ENCODE results near the gene CDKL4.
"Not testable (repeated sequence)": the region's sequence is repeated elsewhere in the genome, so short reads cannot be mapped to it uniquely, and the experiment has no call there.

CDKL4 gene

GRCh38 chr2:39225567-39225966, 18.2 kb downstream of the CDKL4 start:
- Mint-ChIP-seq H3K4me3 (no peak overlapping the region), H3K4me1 (peaks cover 21% of the 10 kb centered on the region), H3K27ac (ENCODE audit: low read depth) (no peak overlapping the region), H3K9me3 (no peaks in the 10 kb centered on the region), H3K27me3 (no peaks in the 10 kb centered on the region), H3K36me3 (ENCODE audit: insufficient read depth) (peaks cover 2% of the 10 kb centered on the region)
- DNase-seq (ENCODE audit: low spot score in 2 of 2) (no peak), ATAC-seq (replicated peaks; ENCODE audit: extremely low read depth, poor library complexity, severe bottlenecking) (no peak)

- no peak for DNase-seq (ENCODE audit: low spot score in 2 of 2)
- no peaks in the 10 kb centered on the region for H3K27me3 Mint-ChIP-seq
- H3K36me3 Mint-ChIP-seq (ENCODE audit: insufficient read depth): peaks cover 2% of the 10 kb centered on the region
- no peak overlapping the region for H3K4me3 Mint-ChIP-seq
- no peaks in the 10 kb centered on the region for H3K9me3 Mint-ChIP-seq
- ATAC-seq (replicated peaks; ENCODE audit: extremely low read depth, poor library complexity, severe bottlenecking): no peak
- H3K27ac Mint-ChIP-seq (ENCODE audit: low read depth): no peak overlapping the region
- peaks cover 22% of the 10 kb centered on the region for H3K4me1 Mint-ChIP-seq
Observed at GRCh38 chr2:39223909-39224308, 19.9 kb downstream of the CDKL4 start.

GRCh38 chr2:39221459-39221858, 22.3 kb downstream of the CDKL4 start:
- peaks cover 6% of the 10 kb centered on the region for H3K36me3 Mint-ChIP-seq (ENCODE audit: insufficient read depth)
- ATAC-seq (replicated peaks; ENCODE audit: extremely low read depth, poor library complexity, severe bottlenecking) (no peak), DNase-seq (ENCODE audit: low spot score in 2 of 2) (no peak)
- H3K4me1 Mint-ChIP-seq: peaks cover 27% of the 10 kb centered on the region
- H3K27me3 Mint-ChIP-seq: no peaks in the 10 kb centered on the region
- H3K4me3 Mint-ChIP-seq: no peak overlapping the region
- H3K9me3 Mint-ChIP-seq: no peaks in the 10 kb centered on the region
- H3K27ac Mint-ChIP-seq (ENCODE audit: low read depth): no peak overlapping the region

- no peak overlapping the region for H3K4me3 Mint-ChIP-seq
- H3K36me3 Mint-ChIP-seq (ENCODE audit: insufficient read depth): peaks cover 6% of the 10 kb centered on the region
- peaks cover 38% of the 10 kb centered on the region for H3K4me1 Mint-ChIP-seq
- H3K27ac Mint-ChIP-seq (ENCODE audit: low read depth): no peak overlapping the region
- DNase-seq (ENCODE audit: low spot score in 2 of 2) (no peak), ATAC-seq (replicated peaks; ENCODE audit: extremely low read depth, poor library complexity, severe bottlenecking) (no peak)
- H3K27me3 Mint-ChIP-seq: no peaks in the 10 kb centered on the region
- H3K9me3 Mint-ChIP-seq: no peaks in the 10 kb centered on the region
Observed at GRCh38 chr2:39220136-39220535, 23.6 kb downstream of the CDKL4 start.

- Mint-ChIP-seq H3K36me3 (ENCODE audit: insufficient read depth) (peaks cover 6% of the 10 kb centered on the region), H3K27ac (ENCODE audit: low read depth) (peak overlapping the region; percentile 50), H3K4me3 (no peak overlapping the region), H3K27me3 (no peaks in the 10 kb centered on the region), H3K9me3 (no peaks in the 10 kb centered on the region), H3K4me1 (peaks cover 44% of the 10 kb centered on the region)
- DNase-seq (ENCODE audit: low spot score in 2 of 2) (no peak), ATAC-seq (replicated peaks; ENCODE audit: extremely low read depth, poor library complexity, severe bottlenecking) (no peak)
Observed at GRCh38 chr2:39218391-39218790, 25.4 kb downstream of the CDKL4 start.

- no peaks in the 10 kb centered on the region for H3K9me3 Mint-ChIP-seq
- peaks cover 6% of the 10 kb centered on the region for H3K36me3 Mint-ChIP-seq (ENCODE audit: insufficient read depth)
- peaks cover 44% of the 10 kb centered on the region for H3K4me1 Mint-ChIP-seq
- ATAC-seq (replicated peaks; ENCODE audit: extremely low read depth, poor library complexity, severe bottlenecking) (peak; percentile 57), DNase-seq (ENCODE audit: low spot score in 2 of 2) (no peak)
- peak overlapping the region; percentile 50 for H3K27ac Mint-ChIP-seq (ENCODE audit: low read depth)
- H3K4me3 Mint-ChIP-seq: peak overlapping the region; percentile 40
- H3K27me3 Mint-ChIP-seq: no peaks in the 10 kb centered on the region
Observed at GRCh38 chr2:39217192-39217550, 26.6 kb downstream of the CDKL4 start.

GRCh38 chr2:39216346-39217191, 27.2 kb downstream of the CDKL4 start:
- H3K9me3 Mint-ChIP-seq: no peaks in the 10 kb centered on the region
- peaks cover 6% of the 10 kb centered on the region for H3K36me3 Mint-ChIP-seq (ENCODE audit: insufficient read depth)
- ATAC-seq (replicated peaks; ENCODE audit: extremely low read depth, poor library complexity, severe bottlenecking) (peak; percentile 96), DNase-seq (ENCODE audit: low spot score in 2 of 2) (peak; percentile 30 to 71)
- H3K27ac Mint-ChIP-seq (ENCODE audit: low read depth): peak overlapping the region; percentile 50
- H3K4me3 Mint-ChIP-seq: peak overlapping the region; percentile 40
- H3K27me3 Mint-ChIP-seq: no peaks in the 10 kb centered on the region
- peaks cover 44% of the 10 kb centered on the region for H3K4me1 Mint-ChIP-seq

- Mint-ChIP-seq H3K4me1 (peaks cover 44% of the 10 kb centered on the region), H3K36me3 (ENCODE audit: insufficient read depth) (peaks cover 6% of the 10 kb centered on the region)
- no peak for ATAC-seq (replicated peaks; ENCODE audit: extremely low read depth, poor library complexity, severe bottlenecking)
Observed at GRCh38 chr2:39215545-39215944, 28.2 kb downstream of the CDKL4 start.

GRCh38 chr2:39213015-39213414, 30.8 kb downstream of the CDKL4 start:
- Mint-ChIP-seq H3K27me3 (no peaks in the 10 kb centered on the region), H3K27ac (ENCODE audit: low read depth) (peak overlapping the region; percentile 39), H3K4me3 (no peak overlapping the region)

More at GRCh38 chr2:39215545-39215944, 28.2 kb downstream of the CDKL4 start:
- no peak for DNase-seq (ENCODE audit: low spot score in 2 of 2)
- Mint-ChIP-seq H3K9me3 (no peaks in the 10 kb centered on the region), H3K27ac (ENCODE audit: low read depth) (peak overlapping the region; percentile 50), H3K4me3 (no peak overlapping the region), H3K27me3 (no peaks in the 10 kb centered on the region)

GRCh38 chr2:39210846-39211245, 32.9 kb downstream of the CDKL4 start:
- DNase-seq (ENCODE audit: low spot score in 2 of 2): no peak
- Mint-ChIP-seq H3K27ac (ENCODE audit: low read depth) (no peak overlapping the region), H3K4me1 (peaks cover 11% of the 10 kb centered on the region), H3K27me3 (no peaks in the 10 kb centered on the region), H3K36me3 (ENCODE audit: insufficient read depth) (no peaks in the 10 kb centered on the region), H3K4me3 (no peak overlapping the region), H3K9me3 (no peaks in the 10 kb centered on the region)
- no peak for ATAC-seq (replicated peaks; ENCODE audit: extremely low read depth, poor library complexity, severe bottlenecking)

More at GRCh38 chr2:39213015-39213414, 30.8 kb downstream of the CDKL4 start:
- no peak for ATAC-seq (replicated peaks; ENCODE audit: extremely low read depth, poor library complexity, severe bottlenecking)
- H3K36me3 Mint-ChIP-seq (ENCODE audit: insufficient read depth): peaks cover 6% of the 10 kb centered on the region
- DNase-seq (ENCODE audit: low spot score in 2 of 2): no peak
- H3K4me1 Mint-ChIP-seq: peaks cover 33% of the 10 kb centered on the region
- H3K9me3 Mint-ChIP-seq: no peaks in the 10 kb centered on the region

GRCh38 chr2:39203382-39203781, 40.4 kb downstream of the CDKL4 start:
- H3K9me3 Mint-ChIP-seq: peaks cover 12% of the 10 kb centered on the region
- ATAC-seq (replicated peaks; ENCODE audit: extremely low read depth, poor library complexity, severe bottlenecking): no peak
- H3K27me3 Mint-ChIP-seq: no peaks in the 10 kb centered on the region
- H3K27ac Mint-ChIP-seq (ENCODE audit: low read depth): no peak overlapping the region
- DNase-seq (ENCODE audit: low spot score in 2 of 2): no peak
- H3K4me3 Mint-ChIP-seq: no peak overlapping the region
- H3K4me1 Mint-ChIP-seq: peaks cover 10% of the 10 kb centered on the region
- no peaks in the 10 kb centered on the region for H3K36me3 Mint-ChIP-seq (ENCODE audit: insufficient read depth)

- Mint-ChIP-seq H3K36me3 (ENCODE audit: insufficient read depth) (no peaks in the 10 kb centered on the region), H3K27me3 (no peaks in the 10 kb centered on the region), H3K4me1 (peaks cover 10% of the 10 kb centered on the region), H3K27ac (ENCODE audit: low read depth) (no peak overlapping the region), H3K9me3 (peaks cover 12% of the 10 kb centered on the region), H3K4me3 (no peak overlapping the region)
- ATAC-seq (replicated peaks; ENCODE audit: extremely low read depth, poor library complexity, severe bottlenecking) (no peak), DNase-seq (ENCODE audit: low spot score in 2 of 2) (no peak)
Observed at GRCh38 chr2:39202639-39203369, 41.0 kb downstream of the CDKL4 start.

GRCh38 chr2:39197003-39197402, 46.8 kb downstream of the CDKL4 start:
- DNase-seq (ENCODE audit: low spot score in 2 of 2); H3K4me3 Mint-ChIP-seq; ATAC-seq (replicated peaks; ENCODE audit: extremely low read depth, poor library complexity, severe bottlenecking); H3K4me1 Mint-ChIP-seq; H3K27ac Mint-ChIP-seq (ENCODE audit: low read depth); H3K36me3 Mint-ChIP-seq (ENCODE audit: insufficient read depth); H3K27me3 Mint-ChIP-seq: not testable (repeated sequence)
- H3K9me3 Mint-ChIP-seq: peaks cover 12% of the 10 kb centered on the region

Data from central memory CD8-positive, alpha-beta T cell (primary cell).